HUDEP-2 (cell line): Measurements from ENCODE around the gene MPP1.
A peak's percentile ranks its signal among the peaks of the same experiment; 100 is the strongest.

ENCODE experiments used
- DNase-seq, 76 experiments: peaks; one replicate each; lab custom pipeline; 2025; ENCODE audit not compliant: unreplicated experiment in 76 of 76; lab: John Stamatoyannopoulos, UW

The MPP1 gene

GRCh38 chrX:154815274-154815818 lies 10.1 kb upstream of the MPP1 start:
- no peak for DNase-seq

DNA sequence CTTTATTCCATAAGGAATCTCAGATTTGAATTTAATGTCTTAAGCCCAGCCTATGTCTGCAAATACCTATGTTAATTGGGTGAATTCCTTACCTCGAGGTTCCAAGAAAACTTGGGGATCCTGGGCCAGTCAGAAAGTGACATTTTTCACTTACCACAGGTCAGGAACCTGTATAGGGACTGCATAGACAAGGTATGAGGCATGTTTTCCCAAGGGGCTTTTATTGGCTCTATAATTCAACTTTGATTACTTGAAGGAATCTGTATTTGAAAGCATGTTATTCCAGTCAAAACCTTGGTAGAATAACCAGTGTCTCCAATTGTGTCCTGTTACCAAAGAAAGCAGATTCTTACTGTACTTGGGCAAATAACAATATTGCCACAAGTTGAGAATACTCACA lies 8.5 kb upstream of the MPP1 start:
- no peak for DNase-seq

DNA sequence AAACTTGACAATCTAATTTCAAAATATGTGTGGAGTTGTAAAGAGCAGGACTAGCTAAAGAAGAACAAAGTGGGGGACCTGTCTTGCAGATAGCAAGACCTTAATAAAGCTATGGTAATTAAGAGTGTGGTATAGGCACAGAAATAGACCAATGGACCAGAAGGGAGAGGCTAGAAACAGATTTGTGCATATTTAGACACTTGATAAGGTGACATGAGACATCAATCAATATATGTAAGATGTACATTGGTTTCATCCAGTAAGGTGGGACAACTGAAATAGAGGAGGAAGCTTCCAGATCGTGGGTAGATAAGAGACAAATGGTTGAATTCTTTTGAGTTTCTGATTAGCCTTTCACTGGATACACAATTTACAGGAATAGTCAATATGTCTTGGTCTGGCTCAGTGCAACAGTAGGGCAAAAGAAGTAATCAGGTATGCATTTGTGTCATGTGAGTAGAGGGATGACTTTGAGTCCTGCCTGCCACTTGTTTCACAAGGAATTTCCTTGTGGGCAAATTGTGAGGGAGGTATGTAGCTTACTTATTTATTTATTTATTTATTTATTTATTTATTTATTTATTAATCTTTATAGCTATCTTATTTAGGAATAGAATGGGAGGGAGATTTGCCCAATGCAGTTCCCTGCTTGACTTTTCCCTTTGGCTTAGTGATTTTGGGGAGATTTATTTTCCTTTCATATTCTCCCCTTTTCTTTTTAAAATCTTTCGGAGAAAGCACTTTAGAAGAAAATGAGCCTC lies 7.2 kb upstream of the MPP1 start:
- no peak for DNase-seq

DNA sequence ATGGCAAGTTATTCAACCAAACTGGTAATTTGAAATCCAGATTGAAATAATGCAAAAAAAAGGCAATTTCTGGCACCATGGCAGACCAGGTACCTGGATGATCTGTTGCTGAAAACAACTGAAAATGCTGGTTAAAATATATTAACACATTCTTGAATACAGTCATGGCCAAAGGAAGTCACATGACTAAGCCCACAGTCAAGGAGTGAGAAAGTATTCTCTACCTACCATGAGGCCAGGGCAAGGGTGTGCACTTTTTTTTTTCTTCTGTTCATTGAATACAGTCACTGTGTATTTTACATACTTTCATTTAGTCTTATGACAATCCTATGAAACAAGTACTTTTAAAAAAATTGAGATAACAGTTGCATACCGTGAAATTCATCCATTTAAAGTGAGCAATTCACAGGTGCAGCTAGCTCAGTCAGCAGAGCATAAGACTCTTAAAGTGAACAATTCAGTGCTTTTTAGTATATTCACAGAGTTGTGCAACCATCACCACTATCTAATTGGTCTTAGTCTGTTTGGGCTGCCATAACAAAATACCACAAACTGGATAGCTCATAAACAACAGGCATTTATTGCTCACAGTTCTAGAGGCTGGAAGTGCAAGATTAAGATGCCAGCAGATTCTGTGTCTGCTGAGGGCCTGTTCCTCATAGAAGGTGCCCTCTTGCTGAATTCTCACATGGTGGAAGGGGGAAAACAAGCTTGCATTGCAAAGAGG lies 4.8 kb upstream of the MPP1 start:
- no peak for DNase-seq

DNA sequence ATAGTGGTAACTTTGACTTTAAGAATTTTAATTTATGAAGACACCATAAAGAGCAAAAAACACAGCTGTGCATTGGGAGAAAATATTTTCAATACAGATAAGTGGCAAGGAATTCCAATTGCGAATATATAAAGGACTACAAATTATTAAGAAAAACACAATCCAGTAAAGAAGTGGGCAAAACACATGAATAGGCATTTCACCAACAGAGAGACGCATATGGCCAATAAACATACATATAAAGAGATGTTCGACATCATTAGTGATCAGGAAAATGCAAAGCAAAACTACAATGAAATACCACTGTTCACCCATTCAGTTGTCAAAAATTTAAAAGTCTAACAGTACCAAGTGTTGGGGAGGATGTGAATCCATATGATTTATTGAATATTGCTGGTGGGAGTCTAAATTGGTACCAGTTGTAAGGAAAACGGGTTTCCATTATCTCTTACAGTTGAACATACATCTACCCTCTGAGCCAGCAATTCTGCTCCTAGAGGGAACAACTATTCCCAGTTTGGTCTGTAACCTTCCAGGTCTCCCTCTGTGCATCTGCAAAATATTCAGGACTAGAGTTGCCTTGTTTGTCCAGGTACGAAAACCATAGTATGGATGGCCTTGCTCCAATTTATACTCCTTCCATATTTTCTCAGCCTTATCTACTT lies 1.7 kb upstream of the MPP1 start:
- DNase-seq = no peak

- no peak for DNase-seq
Measured at GRCh38 chrX:154805696-154806091, 409 bp upstream of the MPP1 start.

- DNase-seq = peak in 2 of 76 experiments; percentile 9 to 12
Measured at GRCh38 chrX:154804261-154804956, 876 bp downstream of the MPP1 start.

- DNase-seq = peak in 2 of 76 experiments; percentile 1 to 14
Measured at GRCh38 chrX:154802947-154803346, 2.3 kb downstream of the MPP1 start.

GRCh38 chrX:154800478-154801210 lies 4.6 kb downstream of the MPP1 start:
- DNase-seq = no peak

DNA sequence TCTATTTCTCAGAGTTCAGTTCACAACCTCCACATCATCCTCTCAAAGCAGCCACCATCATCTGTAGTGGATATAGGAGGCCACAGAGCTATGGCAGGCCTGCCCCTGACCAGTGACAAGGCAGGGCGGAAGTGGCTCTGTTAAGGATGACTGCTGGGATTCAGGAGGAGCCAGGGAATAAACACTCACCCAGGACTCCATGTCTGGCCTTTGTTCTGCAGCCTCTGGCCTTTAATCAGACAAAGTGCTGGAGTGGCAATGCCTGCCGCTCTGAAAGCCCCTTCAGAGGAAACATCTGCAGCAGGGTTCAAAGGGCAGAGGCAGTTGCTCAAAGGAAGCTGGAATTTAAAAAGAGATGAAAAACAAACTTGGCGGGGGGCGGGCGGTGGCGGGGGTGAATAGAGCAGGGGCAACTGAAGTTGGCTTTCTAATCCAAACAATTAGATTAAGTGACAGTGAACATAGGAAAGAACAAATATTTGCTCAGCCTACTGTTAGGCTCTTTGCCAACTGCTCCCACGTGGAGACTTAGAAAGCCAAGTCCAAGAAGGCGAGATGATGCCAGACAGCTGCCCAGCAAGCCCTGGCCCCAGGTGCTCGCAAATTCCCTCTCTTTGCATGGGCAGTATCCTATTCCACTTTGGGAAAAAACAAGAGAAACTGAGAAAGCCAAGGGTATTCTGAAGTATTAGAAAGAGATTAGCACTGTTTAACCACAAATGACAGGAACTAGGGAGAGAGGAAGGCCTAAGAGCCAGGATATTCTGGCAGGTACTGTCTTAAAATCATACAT lies 5.5 kb downstream of the MPP1 start:
- DNase-seq = peak in 10 of 76 experiments; percentile 12 to 29 (median 22)

- DNase-seq = no peak
Measured at GRCh38 chrX:154797006-154797405, 8.3 kb downstream of the MPP1 start.

GRCh38 chrX:154795016-154795415 lies 10.3 kb downstream of the MPP1 start:
- no peak for DNase-seq

- peak in 2 of 76 experiments; percentile 8 to 17 for DNase-seq
Measured at GRCh38 chrX:154793084-154793795, 12.0 kb downstream of the MPP1 start.

GRCh38 chrX:154791939-154792338 lies 13.3 kb downstream of the MPP1 start:
- DNase-seq = no peak

DNA sequence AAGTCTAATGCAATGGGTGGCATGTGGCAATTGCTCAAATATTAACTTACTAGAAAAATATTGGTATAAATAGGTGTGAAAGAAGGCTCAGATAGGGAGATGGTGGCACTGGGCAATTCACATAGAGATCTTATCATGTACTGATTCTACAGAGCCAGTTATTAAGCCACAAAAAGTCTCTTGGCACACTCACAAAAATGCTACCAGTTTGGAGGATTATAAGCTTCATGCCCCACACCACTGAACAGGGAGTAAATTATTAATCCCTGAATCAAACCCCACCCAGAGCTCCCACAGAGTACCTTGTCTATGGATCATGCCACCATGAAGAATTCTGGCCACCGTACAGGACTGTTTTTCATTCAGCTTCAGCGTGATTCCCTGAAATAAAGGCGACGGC lies 13.8 kb downstream of the MPP1 start:
- no peak for DNase-seq

GRCh38 chrX:154785716-154786115 lies 19.6 kb downstream of the MPP1 start:
- peak in 3 of 76 experiments; percentile 6 to 25 (median 10) for DNase-seq

DNA sequence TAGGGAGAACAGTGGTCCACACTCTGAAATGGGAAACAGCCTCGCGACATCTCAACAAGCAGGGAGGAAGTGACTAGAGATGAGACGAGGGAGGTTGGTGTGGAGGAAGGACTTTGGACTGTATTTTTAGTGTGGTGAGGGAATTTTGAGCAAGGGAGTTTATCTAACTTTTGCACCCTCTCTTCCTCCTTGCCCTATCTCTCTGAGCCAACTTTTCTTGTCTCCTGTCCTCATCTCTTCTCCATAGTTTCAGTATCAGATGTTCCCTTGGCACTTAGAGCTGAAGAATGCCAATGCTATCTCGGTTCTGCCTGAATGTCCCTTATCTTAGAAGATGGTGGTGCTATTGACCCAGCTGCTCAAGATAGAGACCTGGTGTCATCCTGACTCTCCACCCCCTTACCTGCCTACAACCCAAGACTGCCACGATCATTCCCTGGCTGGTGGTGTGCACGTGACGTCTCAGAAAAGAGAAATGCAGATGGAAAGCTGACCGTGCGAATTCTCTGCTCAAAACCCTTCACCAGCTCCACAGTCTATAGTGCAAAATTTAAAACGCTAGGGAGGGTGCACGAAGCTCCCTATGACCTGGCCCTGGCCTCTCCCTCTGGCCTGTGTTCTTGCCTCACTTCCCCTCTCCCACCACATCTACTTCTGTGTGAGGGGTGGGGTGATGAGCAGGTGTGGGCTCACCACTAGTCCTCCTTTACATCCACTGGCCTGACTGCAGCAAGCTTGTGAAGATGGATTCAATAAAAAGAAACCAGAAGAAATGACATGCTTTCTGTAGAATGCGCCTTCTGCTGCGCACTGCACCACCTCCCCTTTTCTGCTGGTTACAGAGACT lies 20.9 kb downstream of the MPP1 start:
- DNase-seq = peak in 65 of 76 experiments; percentile 7 to 85 (median 50)

- DNase-seq = no peak
Measured at GRCh38 chrX:154780968-154781367, 24.3 kb downstream of the MPP1 start.
